H9 (cell line): ENCODE measurements around the gene NRG3. TPM values are rescaled to one million over a fixed set of nuclear protein-coding genes. Genes with fewer than 3 reads are reported as not detected.

ENCODE experiments used
- DNase-seq: peaks from one replicate; pipeline ENCODE4 v3.0.0-alpha.2; 2017
- H2AFZ ChIP-seq: one replicate; pipeline ENCODE4 v1.6.1; 2013; ENCODE audit warnings: mild to moderate bottlenecking, low read length, control low read depth, moderate library complexity
- H2AK5ac ChIP-seq: 2 replicates; pipeline ENCODE4 v1.6.1; 2013; ENCODE audit warnings: low read length, control low read depth, mixed read lengths; ENCODE audit not compliant: insufficient read length
- H2BK120ac ChIP-seq: one replicate; pipeline ENCODE4 v1.6.1; 2013; ENCODE audit warnings: low read depth, mild to moderate bottlenecking, low read length, control low read depth, inconsistent platforms; ENCODE audit not compliant: poor library complexity, severe bottlenecking
- H2BK12ac ChIP-seq: 2 replicates; pipeline ENCODE4 v1.6.1; 2013; ENCODE audit warnings: low read length, control low read depth, mixed read lengths, low read depth; ENCODE audit not compliant: insufficient read length
- H2BK15ac ChIP-seq: 2 replicates; pipeline ENCODE4 v1.6.1; 2013; ENCODE audit warnings: low read depth, low read length, control low read depth
- H2BK20ac ChIP-seq: one replicate; pipeline ENCODE4 v1.6.1; 2013; ENCODE audit warnings: low read depth, mild to moderate bottlenecking, low read length, control low read depth, inconsistent platforms; ENCODE audit not compliant: poor library complexity, severe bottlenecking
- H2BK5ac ChIP-seq: 2 replicates; pipeline ENCODE4 v1.6.1; 2013; ENCODE audit warnings: low read length, control low read depth, mixed read lengths; ENCODE audit not compliant: insufficient read length
- H3K14ac ChIP-seq: 2 replicates; pipeline ENCODE4 v1.6.1; 2013; ENCODE audit warnings: low read length, control low read depth; ENCODE audit not compliant: insufficient read depth
- H3K18ac ChIP-seq: 2 replicates; pipeline ENCODE4 v1.6.1; 2013; ENCODE audit warnings: low read depth, mild to moderate bottlenecking, mixed read lengths, low read length, control low read depth; ENCODE audit not compliant: insufficient read length
- H3K23ac ChIP-seq: 2 replicates; pipeline ENCODE4 v1.6.1; 2013; ENCODE audit warnings: low read length, control low read depth, mixed read lengths, low read depth; ENCODE audit not compliant: insufficient read length
- H3K23me2 ChIP-seq: 2 replicates; pipeline ENCODE4 v1.6.1; 2013; ENCODE audit warnings: low read depth, mild to moderate bottlenecking, mixed read lengths, low read length, control low read depth; ENCODE audit not compliant: insufficient read length, poor library complexity, severe bottlenecking
- H3K27ac ChIP-seq: 2 replicates; pipeline ENCODE4 v1.5.1; 2013; ENCODE audit warnings: low read length, control low read depth, mixed read lengths, low read depth; ENCODE audit not compliant: insufficient read length
- H3K27me3 ChIP-seq: 2 replicates; pipeline ENCODE4 v1.6.1; 2013; ENCODE audit warnings: low read length, control low read depth, inconsistent platforms; ENCODE audit not compliant: insufficient read depth
- H3K4ac ChIP-seq: 2 replicates; pipeline ENCODE4 v1.6.1; 2013; ENCODE audit warnings: low read depth, mild to moderate bottlenecking, control low read depth, inconsistent platforms, low read length, moderate library complexity
- H3K4me1 ChIP-seq: 2 replicates; pipeline ENCODE4 v1.6.1; 2013; ENCODE audit warnings: low read length, control low read depth, inconsistent platforms; ENCODE audit not compliant: insufficient read depth
- H3K4me2 ChIP-seq: 2 replicates; pipeline ENCODE4 v1.6.1; 2013; ENCODE audit warnings: low read length, control low read depth, mixed read lengths; ENCODE audit not compliant: insufficient read length, insufficient read depth
- H3K56ac ChIP-seq: 2 replicates; pipeline ENCODE4 v1.6.1; 2013; ENCODE audit warnings: low read depth, mild to moderate bottlenecking, mixed read lengths, low read length, control low read depth; ENCODE audit not compliant: insufficient read length
- H3K79me1 ChIP-seq: 2 replicates; pipeline ENCODE4 v1.6.1; 2013; ENCODE audit warnings: low read depth, mild to moderate bottlenecking, moderate library complexity, low read length, control low read depth, inconsistent platforms; ENCODE audit not compliant: insufficient read depth, poor library complexity, severe bottlenecking
- H3K79me2 ChIP-seq: 2 replicates; pipeline ENCODE4 v1.6.1; 2013; ENCODE audit warnings: low read length, control low read depth, inconsistent platforms; ENCODE audit not compliant: insufficient read depth
- H3K9ac ChIP-seq: 2 replicates; pipeline ENCODE4 v1.6.1; 2013; ENCODE audit warnings: low read length, control low read depth, mixed read lengths; ENCODE audit not compliant: insufficient read length; ENCODE audit errors: extremely low read depth
- H3K9me3 ChIP-seq: one replicate; pipeline ENCODE4 v1.6.1; 2013; ENCODE audit warnings: low read depth, low read length, inconsistent platforms; ENCODE audit not compliant: control insufficient read depth
- H3T11ph ChIP-seq: one replicate; pipeline ENCODE4 v1.6.1; 2013; ENCODE audit warnings: mild to moderate bottlenecking, low read length, control low read depth, inconsistent platforms
- H4K20me1 ChIP-seq: one replicate; pipeline ENCODE4 v1.6.1; 2013; ENCODE audit not compliant: control insufficient read depth, insufficient read length, insufficient read depth
- H4K5ac ChIP-seq: 2 replicates; pipeline ENCODE4 v1.6.1; 2013; ENCODE audit warnings: low read depth, mild to moderate bottlenecking, mixed read lengths, low read length, control low read depth; ENCODE audit not compliant: insufficient read length
- H4K8ac ChIP-seq: replicated peaks from 2 replicates; pipeline ENCODE4 v1.6.1; 2013; ENCODE audit warnings: low read length, control low read depth, mixed read lengths, low read depth; ENCODE audit not compliant: insufficient read length
- H4K91ac ChIP-seq: 2 replicates; pipeline ENCODE4 v1.6.1; 2013; ENCODE audit warnings: low read depth, mild to moderate bottlenecking, moderate library complexity, mixed read lengths, low read length, control low read depth; ENCODE audit not compliant: insufficient read length
- H3K27ac Mint-ChIP-seq, 3 experiments: 2 replicates in 2 of 3; 3 replicates in 1 of 3; pipeline ENCODE4 v1.8.0; 2020 to 2021; ENCODE audit warnings: mixed read lengths in 3 of 3, mild to moderate bottlenecking in 1 of 3, moderate library complexity in 1 of 3
- H3K27me3 Mint-ChIP-seq: 2 replicates; pipeline ENCODE4 v1.8.0; 2021; ENCODE audit warnings: low read depth, mild to moderate bottlenecking, moderate library complexity, mixed read lengths
- H3K36me3 Mint-ChIP-seq, 3 experiments: 2 replicates in 2 of 3; 3 replicates in 1 of 3; pipeline ENCODE4 v1.8.0; 2020 to 2021; ENCODE audit warnings: low read depth in 3 of 3, mixed read lengths in 3 of 3; ENCODE audit not compliant: insufficient read depth in 1 of 3
- H3K4me1 Mint-ChIP-seq, 2 experiments: 2 replicates each; pipeline ENCODE4 v1.8.0; 2020; ENCODE audit warnings: mixed read lengths in 2 of 2
- H3K4me3 Mint-ChIP-seq, 2 experiments: 2 replicates in 1 of 2; 3 replicates in 1 of 2; pipeline ENCODE4 v1.8.0; 2020 to 2021; ENCODE audit warnings: mild to moderate bottlenecking in 2 of 2, mixed read lengths in 2 of 2, moderate library complexity in 1 of 2
- H3K9me3 Mint-ChIP-seq, 2 experiments: 2 replicates in 1 of 2; 3 replicates in 1 of 2; pipeline ENCODE4 v1.8.0; 2020; ENCODE audit warnings: mild to moderate bottlenecking in 2 of 2, mixed read lengths in 2 of 2, moderate library complexity in 1 of 2
- WGBS: extraction: QIAGEN DNeasy Blood & Tissue Kit; methylation state at CpG from one replicate; pipeline ENCODE4 v1.1.7; 2013; ENCODE audit warnings: missing lambda C conversion rate, low lambda C conversion rate, mixed read lengths; ENCODE audit not compliant: insufficient read length; ENCODE audit errors: extremely low coverage; 5-methylcytosine and 5-hydroxymethylcytosine counted together
- total RNA-seq: library from RNA; stranded (reverse); gene quantifications from 2 replicates; pipeline ENCODE4 v1.2.1, GENCODE V29; 2021
- TF ChIP-seq, protein P1 (sequence below): fragments of 200-600 bp; sonication (generic); conservative IDR thresholded peaks from 3 replicates; pipeline ENCODE4 v1.8.0; 2021; ENCODE audit warnings: antibody characterized with exemption, mild to moderate bottlenecking

Gene NRG3
- total RNA-seq, 1 experiment from 2014 or later: 1.6 TPM

DNA sequence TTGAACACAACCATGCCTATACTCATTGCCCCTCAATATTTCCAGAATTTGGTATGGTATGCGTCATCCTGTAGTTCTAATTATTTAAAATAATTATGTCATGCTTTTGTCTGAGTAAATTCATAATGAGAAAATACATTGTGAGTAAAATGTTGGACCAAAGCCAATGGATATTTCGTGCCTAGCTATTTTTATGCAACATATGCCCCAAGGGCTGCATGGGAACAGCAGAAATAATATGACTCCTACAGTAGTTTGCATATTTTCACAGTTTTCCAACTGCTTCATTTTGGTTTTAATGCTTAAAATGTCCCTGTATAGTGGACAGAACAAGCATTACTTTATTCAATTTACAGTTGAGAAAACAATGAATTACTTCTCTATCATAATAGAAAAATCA lies 1148.7 kb downstream of the NRG3 start:
- H3K9me3 Mint-ChIP-seq: peaks cover 12 to 14% of the 10 kb centered on the region in 2 experiments

More for the DNA sequence above, 1148.7 kb downstream of the NRG3 start:
- Histone ChIP-seq H3K56ac (no peak overlapping the region), H4K20me1 (no peaks in the 10 kb centered on the region), H4K91ac (no peak overlapping the region), H2BK15ac (no peak overlapping the region), H3K79me1 (no peaks in the 10 kb centered on the region), H3T11ph (no peak overlapping the region), H3K18ac (no peak overlapping the region), H2BK20ac (no peak overlapping the region), H3K23ac (no peak overlapping the region), H4K5ac (no peak overlapping the region), H2BK120ac (no peak overlapping the region), H3K9ac (no peak overlapping the region), H3K4me1 (no peaks in the 10 kb centered on the region), H3K4me2 (no peak overlapping the region), H2AFZ (no peak overlapping the region), H2BK5ac (no peak overlapping the region), H2BK12ac (no peak overlapping the region), H4K8ac (no peak overlapping the region), H3K4ac (no peak overlapping the region), H3K27ac (no peak overlapping the region), H2AK5ac (no peak overlapping the region), H3K14ac (no peak overlapping the region), H3K23me2 (no peaks in the 10 kb centered on the region), H3K9me3 (no peaks in the 10 kb centered on the region), H3K27me3 (no peaks in the 10 kb centered on the region), H3K79me2 (no peaks in the 10 kb centered on the region)
- Mint-ChIP-seq H3K4me1 (no peaks in the 10 kb centered on the region), H3K4me3 (no peak overlapping the region), H3K27ac (no peak overlapping the region), H3K27me3 (no peaks in the 10 kb centered on the region; the same call in 1 of the 2 replicates), H3K36me3 (peaks cover 2 to 12% (median 7%) of the 10 kb centered on the region in 3 experiments; a peak in 6 of 7 replicates)
- TF ChIP-seq, protein P1, sequence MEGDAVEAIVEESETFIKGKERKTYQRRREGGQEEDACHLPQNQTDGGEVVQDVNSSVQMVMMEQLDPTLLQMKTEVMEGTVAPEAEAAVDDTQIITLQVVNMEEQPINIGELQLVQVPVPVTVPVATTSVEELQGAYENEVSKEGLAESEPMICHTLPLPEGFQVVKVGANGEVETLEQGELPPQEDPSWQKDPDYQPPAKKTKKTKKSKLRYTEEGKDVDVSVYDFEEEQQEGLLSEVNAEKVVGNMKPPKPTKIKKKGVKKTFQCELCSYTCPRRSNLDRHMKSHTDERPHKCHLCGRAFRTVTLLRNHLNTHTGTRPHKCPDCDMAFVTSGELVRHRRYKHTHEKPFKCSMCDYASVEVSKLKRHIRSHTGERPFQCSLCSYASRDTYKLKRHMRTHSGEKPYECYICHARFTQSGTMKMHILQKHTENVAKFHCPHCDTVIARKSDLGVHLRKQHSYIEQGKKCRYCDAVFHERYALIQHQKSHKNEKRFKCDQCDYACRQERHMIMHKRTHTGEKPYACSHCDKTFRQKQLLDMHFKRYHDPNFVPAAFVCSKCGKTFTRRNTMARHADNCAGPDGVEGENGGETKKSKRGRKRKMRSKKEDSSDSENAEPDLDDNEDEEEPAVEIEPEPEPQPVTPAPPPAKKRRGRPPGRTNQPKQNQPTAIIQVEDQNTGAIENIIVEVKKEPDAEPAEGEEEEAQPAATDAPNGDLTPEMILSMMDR: no peak
- no CpG with 5 or more reads among the region's 2 CpGs for WGBS
- no peak for DNase-seq
